NT2/D1 (cell line): ENCODE results near the gene PSMD3.

Experiments
- DNase-seq: peaks from one replicate; pipeline ENCODE4 v3.0.0-alpha.2; 2011; ENCODE audit warnings: low read depth, low spot score
- H3K27me3 ChIP-seq: 2 replicates; pipeline ENCODE4 v1.6.0; 2011; ENCODE audit warnings: mild to moderate bottlenecking; ENCODE audit not compliant: insufficient read length, insufficient read depth
- H3K36me3 ChIP-seq: 2 replicates; pipeline ENCODE4 v1.6.1; 2011; ENCODE audit warnings: mild to moderate bottlenecking, low read length, mixed read lengths; ENCODE audit not compliant: insufficient read depth, insufficient read length
- H3K4me1 ChIP-seq: 2 replicates; pipeline ENCODE4 v1.5.1; 2011; ENCODE audit not compliant: insufficient read depth, insufficient read length
- H3K4me3 ChIP-seq: 2 replicates; pipeline ENCODE4 v1.5.1; 2011; ENCODE audit warnings: low read depth; ENCODE audit not compliant: insufficient read length
- H3K9ac ChIP-seq: 2 replicates; pipeline ENCODE4 v1.6.0; 2011; ENCODE audit warnings: low read depth; ENCODE audit not compliant: insufficient read length
- H3K9me3 ChIP-seq: 2 replicates; pipeline ENCODE4 v1.5.1; 2011; ENCODE audit warnings: mild to moderate bottlenecking, low read length; ENCODE audit not compliant: insufficient read depth
- SUZ12 ChIP-seq: IDR thresholded peaks from 2 replicates; pipeline ENCODE4 v1.6.1; 2011; ENCODE audit not compliant: insufficient read length, insufficient read depth; ENCODE audit errors: extremely low read depth
- YY1 ChIP-seq: IDR thresholded peaks from 2 replicates; pipeline ENCODE4 v1.6.1; 2011; ENCODE audit not compliant: insufficient read length, insufficient read depth
- ZNF274 ChIP-seq: IDR thresholded peaks from 2 replicates; pipeline ENCODE4 v1.6.1; 2011; ENCODE audit warnings: mild to moderate bottlenecking, low read depth, low read length

The PSMD3 gene

DNA sequence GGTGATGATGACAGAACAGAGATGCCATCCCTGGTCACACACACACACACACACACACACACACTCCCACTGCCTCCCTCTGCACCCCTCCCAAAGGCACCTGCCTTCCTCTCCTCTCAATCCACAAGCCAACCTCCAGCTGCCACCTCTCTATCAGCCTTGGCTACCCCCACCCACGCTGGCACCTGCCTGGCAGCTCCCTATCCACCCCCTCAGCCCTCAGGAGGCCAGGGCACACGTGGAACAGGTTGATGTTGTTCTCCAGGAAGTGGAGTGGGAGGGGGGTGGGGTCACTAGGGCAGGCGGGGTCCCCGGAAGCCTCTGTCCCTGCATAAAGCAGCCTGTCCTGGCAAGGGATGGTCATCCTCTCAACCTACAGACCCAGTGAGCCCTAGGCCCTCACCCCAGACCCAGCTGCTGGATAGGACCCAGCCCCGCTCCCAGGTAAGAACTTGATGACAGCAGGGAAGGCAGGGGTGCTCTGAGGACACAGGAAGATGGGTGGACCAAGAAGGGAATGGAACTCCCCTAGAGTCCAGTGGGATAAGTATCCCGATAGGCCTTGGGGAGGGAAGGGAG is 17.9 kb upstream of the PSMD3 start, which contains the start of gene GSDMA:
GSDMA (plus strand) TSS at position 363 of the 579 bp plus-strand sequence. CDS start 2,684 bp downstream, outside the sequence.
- DNase-seq: no peak
- H3K27me3 ChIP-seq: no peaks in the 10 kb centered on the region
- no peaks in the 10 kb centered on the region for H3K4me1 ChIP-seq
- TF ChIP-seq YY1 (no peak), SUZ12 (no peak), ZNF274 (no peak)
- H3K9ac ChIP-seq: no peak within 1 kb of the TSS
- H3K36me3 ChIP-seq: no peaks in the 10 kb centered on the region
- no peaks in the 10 kb centered on the region for H3K9me3 ChIP-seq
- H3K4me3 ChIP-seq: no peak within 1 kb of the TSS

- no peak overlapping the region for H3K4me3 ChIP-seq
- DNase-seq: no peak
- H3K36me3 ChIP-seq: no peaks in the 10 kb centered on the region
- no peak overlapping the region for H3K9ac ChIP-seq
- no peaks in the 10 kb centered on the region for H3K4me1 ChIP-seq
- H3K9me3 ChIP-seq: no peaks in the 10 kb centered on the region
- no peak for TF ChIP-seq YY1
- TF ChIP-seq SUZ12: no peak
- no peak for TF ChIP-seq ZNF274
- H3K27me3 ChIP-seq: no peaks in the 10 kb centered on the region
These were observed 16.8 kb upstream of the PSMD3 start for GRCh38 chr17:39963829-39964228.

- DNase-seq: no peak
- H3K9me3 ChIP-seq: no peaks in the 10 kb centered on the region
These were observed 15.4 kb upstream of the PSMD3 start for GRCh38 chr17:39965017-39965699.

DNA sequence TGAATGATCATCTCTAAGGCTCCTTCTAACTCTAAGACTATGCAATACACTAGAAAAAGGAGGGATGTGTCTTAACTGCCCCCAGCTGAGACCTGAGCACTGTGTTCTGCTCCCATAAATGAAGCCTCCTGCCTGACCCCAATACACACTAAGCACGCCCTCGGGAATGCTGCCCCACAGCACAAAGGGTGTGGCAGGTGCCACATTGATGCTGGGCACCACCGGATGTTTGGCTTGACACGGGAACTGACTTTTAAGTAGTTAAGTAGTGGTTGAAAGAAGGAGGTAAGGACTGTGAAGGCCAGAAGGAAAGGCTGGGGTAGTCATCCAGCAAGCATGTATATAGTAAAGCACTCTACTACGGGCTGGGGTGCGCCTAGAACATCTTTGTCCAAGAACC is 13.8 kb upstream of the PSMD3 start:
- no peak for TF ChIP-seq ZNF274
- no peak for TF ChIP-seq YY1
- TF ChIP-seq SUZ12: no peak
- no peak overlapping the region for H3K4me3 ChIP-seq
- no peaks in the 10 kb centered on the region for H3K9me3 ChIP-seq
- H3K36me3 ChIP-seq: no peaks in the 10 kb centered on the region
- no peaks in the 10 kb centered on the region for H3K4me1 ChIP-seq
- H3K27me3 ChIP-seq: peaks cover 15% of the 10 kb centered on the region
- no peak overlapping the region for H3K9ac ChIP-seq
- DNase-seq: no peak

More at GRCh38 chr17:39965017-39965699, 15.4 kb upstream of the PSMD3 start:
- Histone ChIP-seq H3K4me3 (no peak overlapping the region), H3K9ac (no peak overlapping the region), H3K27me3 (no peaks in the 10 kb centered on the region), H3K36me3 (no peaks in the 10 kb centered on the region), H3K4me1 (no peaks in the 10 kb centered on the region)
- TF ChIP-seq YY1 (no peak), ZNF274 (no peak)

- no peaks in the 10 kb centered on the region for H3K9me3 ChIP-seq
- no peaks in the 10 kb centered on the region for H3K36me3 ChIP-seq
- H3K27me3 ChIP-seq: peaks cover 16% of the 10 kb centered on the region
- no peak overlapping the region for H3K4me3 ChIP-seq
- DNase-seq: no peak
- TF ChIP-seq SUZ12 (no peak), ZNF274 (no peak), YY1 (no peak)
- H3K9ac ChIP-seq: no peak overlapping the region
- H3K4me1 ChIP-seq: no peaks in the 10 kb centered on the region
These were observed 11.8 kb upstream of the PSMD3 start for GRCh38 chr17:39968761-39969160.

- no peak for DNase-seq
- H3K36me3 ChIP-seq: no peaks in the 10 kb centered on the region
- H3K27me3 ChIP-seq: peaks cover 16% of the 10 kb centered on the region
- no peaks in the 10 kb centered on the region for H3K9me3 ChIP-seq
- TF ChIP-seq YY1 (no peak), SUZ12 (no peak), ZNF274 (no peak)
- H3K4me3 ChIP-seq: no peak overlapping the region
- H3K4me1 ChIP-seq: no peaks in the 10 kb centered on the region
- H3K9ac ChIP-seq: no peak overlapping the region
These were observed 11.2 kb upstream of the PSMD3 start for GRCh38 chr17:39969375-39969774.

DNA sequence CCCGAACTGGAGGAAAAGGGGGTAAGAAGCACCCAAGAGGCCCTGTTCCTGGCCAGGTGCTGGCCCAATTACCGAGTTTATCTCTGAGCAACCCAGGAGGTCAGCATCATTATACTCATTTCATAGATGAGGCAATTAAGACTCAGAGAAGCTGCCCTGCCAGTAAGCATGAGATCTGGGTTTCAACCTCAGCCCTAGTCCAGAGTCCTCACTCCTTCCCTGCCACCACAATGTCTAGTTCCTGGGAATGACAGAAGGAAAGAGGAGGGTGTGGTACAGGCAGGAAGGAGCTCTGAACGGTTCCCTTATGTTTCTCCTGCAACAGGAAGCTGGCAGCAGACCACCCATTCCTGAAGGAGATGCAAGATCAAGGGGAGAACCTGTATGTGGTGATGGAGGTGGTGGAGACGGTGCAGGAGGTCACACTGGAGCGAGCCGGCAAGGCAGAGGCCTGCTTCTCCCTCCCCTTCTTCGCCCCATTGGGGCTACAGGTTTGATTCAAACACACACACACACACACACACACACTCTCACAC is 10.4 kb upstream of the PSMD3 start:
- DNase-seq: no peak
- peaks cover 16% of the 10 kb centered on the region for H3K27me3 ChIP-seq
- TF ChIP-seq SUZ12: no peak
- no peak for TF ChIP-seq ZNF274

More for the DNA sequence above, 10.4 kb upstream of the PSMD3 start:
- no peaks in the 10 kb centered on the region for H3K9me3 ChIP-seq
- H3K4me3 ChIP-seq: no peak overlapping the region
- H3K4me1 ChIP-seq: no peaks in the 10 kb centered on the region
- H3K36me3 ChIP-seq: no peaks in the 10 kb centered on the region
- no peak overlapping the region for H3K9ac ChIP-seq
